Fibroblast of villous mesenchyme (primary cell): ENCODE results near the gene MYCN. TPM values are rescaled to one million over a fixed set of nuclear protein-coding genes. Genes with fewer than 3 reads are reported as not detected.

Experiments
- DNase-seq: peaks from one replicate; pipeline ENCODE4 v3.0.0-alpha.2; 2010; ENCODE audit warnings: low read depth
- H3K4me3 ChIP-seq: 2 replicates; pipeline ENCODE4 v1.5.1; 2011; ENCODE audit warnings: low read depth, mild to moderate bottlenecking, low read length
- total RNA-seq: library from RNA; depleted of rRNA; stranded (reverse); fragments of >200 nt; gene quantifications from 2 replicates; pipeline ENCODE4 v1.2.3, GENCODE V29; 2012
- TF ChIP-seq, protein P1 (sequence below): IDR thresholded peaks from 2 replicates; pipeline ENCODE4 v1.5.1; 2012; ENCODE audit warnings: low read depth, mild to moderate bottlenecking, low read length; ENCODE audit not compliant: insufficient read depth

Gene MYCN
- total RNA-seq, 1 donor, result under 0.01 TPM

DNA sequence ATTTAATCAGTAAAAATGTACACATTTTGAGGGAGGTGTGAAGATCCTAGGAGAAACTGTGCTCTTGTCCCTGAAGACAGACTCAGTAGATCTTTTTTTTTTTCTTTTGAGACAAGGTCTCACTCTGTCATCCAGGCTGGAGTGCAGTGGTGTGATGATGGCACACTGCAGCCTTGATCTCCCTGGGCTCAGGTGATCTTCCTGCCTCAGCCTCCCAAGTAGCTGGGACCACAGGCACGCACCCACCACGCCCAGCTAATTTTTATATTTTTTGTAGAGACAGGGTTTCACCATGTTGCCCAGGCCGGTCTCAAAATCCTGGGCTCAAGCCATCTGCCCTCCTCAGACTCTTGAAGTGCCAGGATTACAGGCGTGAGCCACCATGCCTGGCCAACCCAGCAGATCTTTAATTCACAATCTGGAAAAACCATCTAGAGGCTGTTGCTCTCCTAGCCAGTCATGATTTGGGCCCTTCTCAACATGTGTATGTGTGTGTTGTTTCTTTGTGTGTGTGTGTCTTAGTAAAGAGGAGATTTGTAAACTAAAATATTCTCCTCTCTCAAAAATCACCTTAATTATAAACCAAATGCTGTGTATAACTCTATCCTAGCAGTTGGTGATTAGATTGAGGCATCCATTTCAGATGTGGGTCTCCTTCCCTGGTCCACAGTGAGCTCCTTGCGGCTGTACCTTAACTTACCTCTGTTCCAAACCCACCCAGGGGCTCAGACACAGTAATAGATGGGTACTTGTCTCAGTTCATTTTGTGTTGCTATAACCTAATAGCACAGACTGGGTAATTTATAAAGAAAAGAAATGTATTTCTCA is 3.9 kb upstream of the MYCN start:
- DNase-seq, result no peak
- TF ChIP-seq, protein P1, sequence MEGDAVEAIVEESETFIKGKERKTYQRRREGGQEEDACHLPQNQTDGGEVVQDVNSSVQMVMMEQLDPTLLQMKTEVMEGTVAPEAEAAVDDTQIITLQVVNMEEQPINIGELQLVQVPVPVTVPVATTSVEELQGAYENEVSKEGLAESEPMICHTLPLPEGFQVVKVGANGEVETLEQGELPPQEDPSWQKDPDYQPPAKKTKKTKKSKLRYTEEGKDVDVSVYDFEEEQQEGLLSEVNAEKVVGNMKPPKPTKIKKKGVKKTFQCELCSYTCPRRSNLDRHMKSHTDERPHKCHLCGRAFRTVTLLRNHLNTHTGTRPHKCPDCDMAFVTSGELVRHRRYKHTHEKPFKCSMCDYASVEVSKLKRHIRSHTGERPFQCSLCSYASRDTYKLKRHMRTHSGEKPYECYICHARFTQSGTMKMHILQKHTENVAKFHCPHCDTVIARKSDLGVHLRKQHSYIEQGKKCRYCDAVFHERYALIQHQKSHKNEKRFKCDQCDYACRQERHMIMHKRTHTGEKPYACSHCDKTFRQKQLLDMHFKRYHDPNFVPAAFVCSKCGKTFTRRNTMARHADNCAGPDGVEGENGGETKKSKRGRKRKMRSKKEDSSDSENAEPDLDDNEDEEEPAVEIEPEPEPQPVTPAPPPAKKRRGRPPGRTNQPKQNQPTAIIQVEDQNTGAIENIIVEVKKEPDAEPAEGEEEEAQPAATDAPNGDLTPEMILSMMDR, result no peak
- no peak overlapping the region for H3K4me3 ChIP-seq

DNA sequence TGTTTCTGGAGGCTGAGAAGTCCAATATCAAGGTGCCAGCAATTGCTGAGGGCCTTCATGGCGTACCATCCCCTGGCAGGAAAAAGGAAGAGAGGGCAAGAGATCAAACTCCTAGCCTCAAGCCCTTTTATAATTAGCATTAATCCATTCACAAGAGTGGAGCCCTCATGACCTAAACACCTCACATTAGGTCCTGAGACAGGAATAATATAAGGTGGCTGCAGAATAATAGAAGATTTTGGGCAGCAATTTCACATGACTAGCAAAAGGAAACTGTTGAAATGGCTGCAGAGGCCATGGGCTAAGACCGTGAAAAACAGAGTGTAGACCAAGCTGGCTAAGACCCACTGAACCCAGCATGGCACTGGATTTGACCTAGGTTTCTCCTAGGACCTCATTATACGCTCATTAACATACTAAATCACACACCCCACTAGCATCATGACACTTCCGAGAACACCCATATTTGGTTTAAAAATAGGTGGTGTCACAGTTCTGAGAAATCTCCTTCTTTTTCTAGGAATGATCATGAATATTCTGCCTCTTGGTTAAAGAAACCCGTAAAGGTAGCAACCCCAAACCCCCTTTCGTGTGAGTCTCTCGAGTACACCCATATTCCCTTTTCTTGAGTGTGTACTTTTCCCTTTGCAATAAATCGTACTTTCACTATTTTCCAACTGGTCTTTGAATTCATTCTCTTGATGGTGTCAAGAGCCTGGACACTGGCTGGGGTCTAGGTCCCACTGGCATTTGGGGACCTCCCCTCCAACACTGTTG is 3.1 kb upstream of the MYCN start:
- no peak overlapping the region for H3K4me3 ChIP-seq
- TF ChIP-seq, protein P1, result no peak
- no peak for DNase-seq

DNA sequence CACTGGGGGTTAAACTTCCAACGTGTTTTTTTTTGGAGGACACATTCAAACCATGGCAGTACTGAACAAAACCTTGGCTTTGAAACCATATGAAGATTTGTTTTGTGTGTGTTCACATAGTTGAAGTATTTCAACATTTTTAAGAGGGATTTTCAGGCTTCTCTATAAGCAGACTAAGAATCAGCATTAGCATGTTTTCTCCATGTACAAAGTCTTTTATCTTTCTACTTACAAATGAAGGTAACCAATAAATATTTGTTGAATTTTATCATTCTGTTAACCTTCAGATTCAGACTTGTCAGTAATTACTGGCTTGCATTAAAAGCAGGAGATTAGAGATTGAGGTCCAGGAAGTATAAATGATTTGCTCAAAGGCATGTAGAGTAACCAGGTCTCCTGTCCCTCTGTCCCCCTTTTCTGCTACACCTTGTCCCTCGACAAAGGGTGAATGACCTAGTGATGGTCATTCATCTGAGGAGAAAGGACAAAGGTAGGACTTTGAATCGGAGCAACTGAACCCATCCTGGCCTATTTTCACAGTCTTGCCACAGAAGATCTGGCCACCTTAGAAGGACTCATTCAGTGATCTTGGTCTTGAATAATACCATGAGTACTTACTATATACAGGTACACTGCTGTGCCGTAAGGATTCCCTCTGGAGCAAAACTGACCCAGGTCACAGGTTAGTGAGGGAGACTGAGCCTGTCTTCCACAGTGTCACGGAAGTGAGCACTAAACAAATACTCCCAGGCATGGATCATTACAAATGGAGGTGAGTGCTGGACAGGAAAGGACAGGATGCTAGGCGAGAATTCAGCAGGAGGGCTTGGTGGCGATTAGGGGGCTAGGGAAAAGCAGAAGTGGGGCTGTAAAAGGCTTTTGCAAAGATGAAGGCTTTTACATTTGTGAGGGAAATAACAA is 2.2 kb upstream of the MYCN start:
- TF ChIP-seq, protein P1, result no peak
- H3K4me3 ChIP-seq, result no peak overlapping the region
- DNase-seq, result no peak

DNA sequence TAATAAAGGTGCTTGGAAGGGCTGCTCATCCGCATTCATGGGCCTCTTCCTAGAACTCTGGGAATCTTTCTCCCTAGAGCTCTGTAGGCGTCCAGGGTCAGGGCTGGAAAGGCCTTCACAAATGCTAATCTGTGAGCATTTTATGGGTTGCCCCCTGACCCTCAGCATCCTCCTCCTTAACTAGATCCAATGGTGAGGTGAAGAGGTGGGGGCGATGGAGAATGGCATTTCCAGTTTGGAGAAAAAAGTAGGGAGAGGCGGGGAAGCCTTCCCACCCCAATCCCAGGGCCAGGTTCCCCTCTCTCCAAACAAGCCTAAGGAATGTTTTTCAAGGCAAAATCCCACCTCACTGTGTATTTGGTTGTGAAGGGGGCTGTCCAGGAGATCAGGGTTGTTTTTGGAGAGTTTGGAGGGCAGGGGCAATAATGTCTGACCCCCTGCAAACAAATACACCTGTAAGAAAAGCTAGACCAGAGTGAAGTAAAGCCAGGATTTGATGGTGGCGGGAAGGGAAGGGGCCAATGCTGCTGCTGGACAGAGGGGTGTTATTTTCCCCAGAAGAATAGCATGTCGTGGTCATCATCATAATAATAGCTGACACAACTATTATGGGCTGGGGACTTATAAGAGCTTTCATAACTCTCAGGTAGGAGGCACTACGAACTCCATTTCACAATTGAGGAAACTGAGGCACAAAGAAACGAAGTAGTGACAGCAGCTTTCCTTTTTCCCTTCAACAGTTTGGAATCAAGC is 1.4 kb upstream of the MYCN start:
- no peak for DNase-seq
- H3K4me3 ChIP-seq, result no peak overlapping the region
- TF ChIP-seq, protein P1, result no peak

DNA sequence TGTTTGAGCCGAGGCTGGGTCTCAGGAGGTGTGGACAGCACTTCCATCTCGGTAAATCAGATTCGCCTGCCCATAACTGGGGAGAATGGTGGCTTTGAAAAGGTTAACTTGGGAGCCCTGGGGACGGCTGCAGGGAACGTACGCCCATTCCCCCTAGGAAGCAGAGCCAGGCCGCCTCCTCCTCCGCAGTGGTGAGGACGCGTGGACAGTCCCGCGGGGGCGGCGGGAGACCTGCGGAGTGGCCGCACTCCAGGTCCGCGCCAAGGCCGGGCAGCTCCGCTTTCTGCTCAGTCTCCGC is 845 bp upstream of the MYCN start:
- H3K4me3 ChIP-seq, result no peak overlapping the region
- TF ChIP-seq, protein P1, result no peak

More for the DNA sequence above, 845 bp upstream of the MYCN start:
- DNase-seq, result no peak
